A549 (cell line): Measurements from ENCODE around the gene DOC2A.

Experiments
- PHF8 ChIP-seq: fragments of 200-600 bp; sonication (generic); IDR thresholded peaks from 2 replicates; pipeline ENCODE4 v1.6.1; 2016; ENCODE audit warnings: low read depth, mild to moderate bottlenecking, antibody characterized with exemption, moderate library complexity, borderline replicate concordance
- USF2 ChIP-seq: fragments of 450-650 bp; IDR thresholded peaks from 2 replicates; pipeline ENCODE4 v1.6.1; 2014; ENCODE audit warnings: antibody characterized with exemption

- TF ChIP-seq USF2, result no peak
- TF ChIP-seq PHF8, result no peak
Measured at GRCh38 chr16:30005341-30006094, 5.3 kb downstream of the DOC2A start.
